Mucosa of stomach (tissue), 1 donor: ENCODE data around the gene LRP4.
"Not testable (repeated sequence)": the region's sequence is repeated elsewhere in the genome, so short reads cannot be mapped to it uniquely, and the experiment has no call there.

ENCODE experiments used
- H3K27me3 ChIP-seq: one replicate; pipeline ENCODE4 v1.7.0; 2013; ENCODE audit warnings: mild to moderate bottlenecking, low read length; ENCODE audit not compliant: control insufficient read depth, insufficient read depth
- H3K36me3 ChIP-seq: one replicate; pipeline ENCODE4 v1.7.0; 2013; ENCODE audit warnings: low read length; ENCODE audit not compliant: control insufficient read depth, insufficient read depth
- H3K4me1 ChIP-seq: one replicate; pipeline ENCODE4 v1.7.0; 2013; ENCODE audit warnings: mild to moderate bottlenecking, low read length; ENCODE audit not compliant: control insufficient read depth, insufficient read depth
- H3K4me3 ChIP-seq: one replicate; pipeline ENCODE4 v1.7.0; 2013; ENCODE audit warnings: low read length
- H3K9ac ChIP-seq: one replicate; pipeline ENCODE4 v1.7.0; 2013; ENCODE audit warnings: mild to moderate bottlenecking, low read length, moderate library complexity
- H3K9me3 ChIP-seq: one replicate; pipeline ENCODE4 v1.7.0; 2013; ENCODE audit warnings: mild to moderate bottlenecking, low read length, moderate library complexity; ENCODE audit not compliant: control insufficient read depth
- donor health status: Pancreatic carcinoma.

The LRP4 gene, protein sequence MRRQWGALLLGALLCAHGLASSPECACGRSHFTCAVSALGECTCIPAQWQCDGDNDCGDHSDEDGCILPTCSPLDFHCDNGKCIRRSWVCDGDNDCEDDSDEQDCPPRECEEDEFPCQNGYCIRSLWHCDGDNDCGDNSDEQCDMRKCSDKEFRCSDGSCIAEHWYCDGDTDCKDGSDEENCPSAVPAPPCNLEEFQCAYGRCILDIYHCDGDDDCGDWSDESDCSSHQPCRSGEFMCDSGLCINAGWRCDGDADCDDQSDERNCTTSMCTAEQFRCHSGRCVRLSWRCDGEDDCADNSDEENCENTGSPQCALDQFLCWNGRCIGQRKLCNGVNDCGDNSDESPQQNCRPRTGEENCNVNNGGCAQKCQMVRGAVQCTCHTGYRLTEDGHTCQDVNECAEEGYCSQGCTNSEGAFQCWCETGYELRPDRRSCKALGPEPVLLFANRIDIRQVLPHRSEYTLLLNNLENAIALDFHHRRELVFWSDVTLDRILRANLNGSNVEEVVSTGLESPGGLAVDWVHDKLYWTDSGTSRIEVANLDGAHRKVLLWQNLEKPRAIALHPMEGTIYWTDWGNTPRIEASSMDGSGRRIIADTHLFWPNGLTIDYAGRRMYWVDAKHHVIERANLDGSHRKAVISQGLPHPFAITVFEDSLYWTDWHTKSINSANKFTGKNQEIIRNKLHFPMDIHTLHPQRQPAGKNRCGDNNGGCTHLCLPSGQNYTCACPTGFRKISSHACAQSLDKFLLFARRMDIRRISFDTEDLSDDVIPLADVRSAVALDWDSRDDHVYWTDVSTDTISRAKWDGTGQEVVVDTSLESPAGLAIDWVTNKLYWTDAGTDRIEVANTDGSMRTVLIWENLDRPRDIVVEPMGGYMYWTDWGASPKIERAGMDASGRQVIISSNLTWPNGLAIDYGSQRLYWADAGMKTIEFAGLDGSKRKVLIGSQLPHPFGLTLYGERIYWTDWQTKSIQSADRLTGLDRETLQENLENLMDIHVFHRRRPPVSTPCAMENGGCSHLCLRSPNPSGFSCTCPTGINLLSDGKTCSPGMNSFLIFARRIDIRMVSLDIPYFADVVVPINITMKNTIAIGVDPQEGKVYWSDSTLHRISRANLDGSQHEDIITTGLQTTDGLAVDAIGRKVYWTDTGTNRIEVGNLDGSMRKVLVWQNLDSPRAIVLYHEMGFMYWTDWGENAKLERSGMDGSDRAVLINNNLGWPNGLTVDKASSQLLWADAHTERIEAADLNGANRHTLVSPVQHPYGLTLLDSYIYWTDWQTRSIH (N-terminal part only)

DNA sequence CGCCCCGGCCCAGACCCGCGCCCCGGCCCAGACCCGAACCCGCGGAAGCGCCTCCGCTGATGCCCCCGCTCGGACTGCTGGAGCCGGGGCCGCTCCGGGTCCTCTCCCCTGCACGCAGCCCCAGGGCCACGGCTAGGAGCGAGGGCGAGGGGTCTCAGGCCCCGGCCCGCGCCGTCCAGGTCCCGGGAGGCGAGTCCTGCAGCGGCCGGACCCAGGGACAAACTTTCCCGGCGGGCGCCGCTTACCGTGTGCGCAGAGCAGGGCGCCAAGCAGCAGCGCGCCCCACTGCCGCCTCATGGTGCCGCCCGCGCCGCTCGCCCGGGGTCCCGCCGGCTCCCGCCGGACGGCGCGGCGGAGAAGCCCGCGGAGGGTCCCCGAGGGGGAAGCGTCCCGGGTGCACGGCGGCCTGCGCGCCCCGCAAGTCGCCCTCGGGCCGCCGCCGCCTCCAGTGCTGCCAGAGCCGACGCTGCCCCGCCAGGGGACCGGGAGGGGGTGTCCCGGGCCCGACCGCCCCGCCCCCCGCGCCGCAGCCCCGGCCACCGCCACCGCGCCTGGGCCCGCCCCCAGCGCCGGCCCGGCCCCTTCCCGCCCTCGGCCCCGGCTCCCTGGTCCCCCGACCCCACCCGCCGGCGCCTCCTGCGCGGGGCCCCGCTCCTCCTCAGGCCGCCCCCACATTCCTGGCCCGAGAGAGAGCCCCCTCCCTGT is at the start of gene LRP4:
Gene LRP4, minus strand, starts transcription at position 468 of the 705 bp plus-strand sequence. Its CDS starts 171 bp downstream, at position 297.
- peaks cover 10% of the 10 kb centered on the region for H3K27me3 ChIP-seq
- no peaks in the 10 kb centered on the region for H3K36me3 ChIP-seq
- H3K4me3 ChIP-seq, result peak within 1 kb of the TSS; percentile 51
- H3K9ac ChIP-seq, result peak within 1 kb of the TSS; percentile 63
- peaks cover 20% of the 10 kb centered on the region for H3K4me1 ChIP-seq
- no peaks in the 10 kb centered on the region for H3K9me3 ChIP-seq

- no peak overlapping the region for H3K4me3 ChIP-seq
Observed at GRCh38 chr11:46967962-46968361, 49.6 kb upstream of the LRP4 start.

DNA sequence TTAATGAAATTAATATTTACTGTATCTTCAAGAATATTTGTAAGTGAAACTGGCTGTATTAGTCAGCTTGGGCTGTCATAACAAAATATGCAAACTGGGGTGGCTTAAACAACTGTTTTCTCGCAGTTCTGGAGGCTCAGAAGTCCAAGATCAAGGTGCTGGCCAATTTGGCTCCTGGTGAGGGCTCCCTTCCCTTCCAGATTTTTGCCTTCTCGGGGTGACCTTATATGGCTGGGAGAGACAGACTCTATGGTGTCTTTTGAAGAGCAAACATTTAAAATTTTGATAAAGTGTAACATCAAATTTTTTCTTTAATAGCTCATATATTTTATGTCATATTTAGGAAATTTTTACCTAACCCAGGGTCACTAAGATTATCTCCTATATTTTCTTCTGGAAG is 48.4 kb upstream of the LRP4 start:
- Histone ChIP-seq H3K36me3 (no peaks in the 10 kb centered on the region), H3K27me3 (no peaks in the 10 kb centered on the region), H3K4me3 (no peak overlapping the region), H3K9me3 (no peaks in the 10 kb centered on the region), H3K9ac (no peak overlapping the region), H3K4me1 (peaks cover 2% of the 10 kb centered on the region)

More at GRCh38 chr11:46967962-46968361, 49.6 kb upstream of the LRP4 start:
- H3K9me3 ChIP-seq, result no peaks in the 10 kb centered on the region
- no peaks in the 10 kb centered on the region for H3K36me3 ChIP-seq
- peaks cover 14% of the 10 kb centered on the region for H3K4me1 ChIP-seq
- H3K9ac ChIP-seq, result no peak overlapping the region
- H3K27me3 ChIP-seq, result no peaks in the 10 kb centered on the region

GRCh38 chr11:46963844-46964243 is 45.5 kb upstream of the LRP4 start:
- Histone ChIP-seq H3K4me3 (no peak overlapping the region), H3K9ac (no peak overlapping the region), H3K4me1 (no peaks in the 10 kb centered on the region), H3K9me3 (no peaks in the 10 kb centered on the region), H3K36me3 (no peaks in the 10 kb centered on the region), H3K27me3 (no peaks in the 10 kb centered on the region)

GRCh38 chr11:46961886-46962285 is 43.5 kb upstream of the LRP4 start:
- H3K4me1 ChIP-seq, H3K4me3 ChIP-seq, H3K36me3 ChIP-seq, H3K9me3 ChIP-seq, H3K9ac ChIP-seq, H3K27me3 ChIP-seq: not testable (repeated sequence)

DNA sequence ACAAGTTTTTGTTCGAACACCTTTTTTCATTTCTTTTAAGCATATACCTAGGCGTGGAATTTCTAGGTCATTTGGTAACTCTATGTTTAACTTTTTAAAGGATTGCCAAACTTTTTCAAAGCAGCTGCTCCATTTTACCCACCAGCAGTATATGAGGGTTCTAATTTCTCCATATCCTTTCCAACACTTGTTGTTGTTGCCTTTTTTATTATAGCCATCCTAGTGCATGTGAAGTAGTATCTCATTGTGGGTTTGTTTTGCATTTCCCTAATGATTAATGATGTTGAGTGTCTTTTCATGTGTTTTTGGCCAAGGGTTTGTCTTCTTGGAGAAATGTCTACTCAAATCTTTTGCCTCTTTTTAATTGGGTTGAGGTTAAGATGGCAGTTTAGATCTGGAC is 42.7 kb upstream of the LRP4 start:
- H3K9me3 ChIP-seq, result no peaks in the 10 kb centered on the region

DNA sequence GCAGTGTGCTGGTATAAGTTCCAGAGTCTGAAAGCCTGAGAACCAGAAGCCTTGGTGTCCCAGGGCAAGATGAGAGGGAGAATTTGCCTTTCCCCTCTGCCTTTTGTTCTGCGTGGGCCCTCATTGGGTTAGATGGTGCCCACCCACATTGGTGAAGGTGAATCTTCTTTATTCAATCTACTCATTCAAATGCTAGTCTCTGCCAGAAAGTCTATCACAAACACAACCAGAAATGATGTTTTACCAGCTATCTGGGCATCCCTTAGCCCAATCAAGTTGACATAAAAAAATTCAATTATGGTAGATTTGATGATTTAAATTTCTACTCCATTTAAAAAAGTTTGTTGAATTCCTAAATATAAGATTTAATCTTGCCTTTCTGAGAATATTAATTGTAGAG is 40.4 kb upstream of the LRP4 start:
- H3K36me3 ChIP-seq, result no peaks in the 10 kb centered on the region
- H3K4me3 ChIP-seq, result no peak overlapping the region
- H3K9ac ChIP-seq, result no peak overlapping the region
- no peaks in the 10 kb centered on the region for H3K9me3 ChIP-seq
- H3K27me3 ChIP-seq, result no peaks in the 10 kb centered on the region
- no peaks in the 10 kb centered on the region for H3K4me1 ChIP-seq

More for the DNA sequence above, 42.7 kb upstream of the LRP4 start:
- H3K27me3 ChIP-seq, result no peaks in the 10 kb centered on the region
- no peaks in the 10 kb centered on the region for H3K36me3 ChIP-seq
- no peak overlapping the region for H3K4me3 ChIP-seq
- no peak overlapping the region for H3K9ac ChIP-seq
- H3K4me1 ChIP-seq, result no peaks in the 10 kb centered on the region

DNA sequence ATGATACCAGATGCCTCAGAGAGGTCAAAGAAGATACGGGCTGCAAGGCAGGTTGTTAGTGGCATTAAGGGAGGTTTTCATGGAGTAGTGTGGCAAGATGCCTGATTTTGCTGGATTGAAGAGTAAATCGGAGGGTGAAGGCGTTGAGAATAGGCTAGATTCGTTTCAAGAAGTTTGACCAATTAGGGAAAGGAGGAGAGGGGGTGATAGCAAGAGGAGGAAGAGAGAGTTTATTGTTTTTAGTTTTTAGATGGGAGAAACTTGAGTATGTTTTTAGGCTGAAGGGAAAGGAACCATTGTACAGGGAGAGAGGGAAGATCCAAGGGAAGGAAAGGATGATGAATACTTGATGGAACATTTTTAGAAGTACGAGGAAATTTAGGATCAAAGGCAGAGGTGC is 34.7 kb upstream of the LRP4 start:
- H3K36me3 ChIP-seq, result no peaks in the 10 kb centered on the region
- H3K4me3 ChIP-seq, result no peak overlapping the region
- no peaks in the 10 kb centered on the region for H3K9me3 ChIP-seq
- no peak overlapping the region for H3K9ac ChIP-seq
- H3K27me3 ChIP-seq, result no peaks in the 10 kb centered on the region
- peaks cover 17% of the 10 kb centered on the region for H3K4me1 ChIP-seq

GRCh38 chr11:46952553-46952952 is 34.2 kb upstream of the LRP4 start:
- Histone ChIP-seq H3K9me3 (no peaks in the 10 kb centered on the region), H3K9ac (no peak overlapping the region), H3K4me1 (peaks cover 22% of the 10 kb centered on the region), H3K27me3 (no peaks in the 10 kb centered on the region), H3K36me3 (no peaks in the 10 kb centered on the region), H3K4me3 (no peak overlapping the region)

- H3K9ac ChIP-seq, result no peak overlapping the region
- peaks cover 29% of the 10 kb centered on the region for H3K4me1 ChIP-seq
- H3K36me3 ChIP-seq, result no peaks in the 10 kb centered on the region
- no peak overlapping the region for H3K4me3 ChIP-seq
- H3K9me3 ChIP-seq, result no peaks in the 10 kb centered on the region
- H3K27me3 ChIP-seq, result no peaks in the 10 kb centered on the region
Observed at GRCh38 chr11:46951864-46952263, 33.5 kb upstream of the LRP4 start.

- H3K4me3 ChIP-seq, result no peak overlapping the region
- peaks cover 32% of the 10 kb centered on the region for H3K4me1 ChIP-seq
- H3K36me3 ChIP-seq, result no peaks in the 10 kb centered on the region
- no peaks in the 10 kb centered on the region for H3K27me3 ChIP-seq
- H3K9ac ChIP-seq, result no peak overlapping the region
- H3K9me3 ChIP-seq, result no peaks in the 10 kb centered on the region
Observed at GRCh38 chr11:46949297-46949696, 30.9 kb upstream of the LRP4 start.
